ENCODE data around the gene CNMD.

Gene CNMD

GRCh38 chr13:52677823-52678222 is 61.8 kb downstream of the CNMD start:
- DNase-seq: no peak

- DNase-seq: no peak
Measured at GRCh38 chr13:52673465-52673864, 66.2 kb downstream of the CNMD start.

DNA sequence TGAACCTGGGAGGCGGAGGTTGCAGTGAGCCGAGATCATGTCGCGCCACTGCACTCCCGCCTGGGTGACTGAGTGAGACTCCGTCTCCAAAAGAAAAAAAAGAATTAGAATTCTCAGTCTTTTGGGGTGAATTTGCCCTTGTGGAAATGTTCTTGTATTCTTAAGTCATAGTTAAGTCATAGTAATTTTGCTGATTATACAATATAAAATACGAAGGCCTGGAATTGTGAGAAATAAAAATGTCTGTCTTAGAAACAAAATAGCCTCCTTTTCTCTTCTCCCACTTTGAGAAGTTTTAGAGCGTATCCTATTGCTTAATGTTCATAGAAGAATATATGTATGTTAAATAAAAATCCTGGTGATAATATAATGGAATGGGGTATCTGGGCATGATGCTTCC is 68.9 kb downstream of the CNMD start:
- DNase-seq: no peak

DNA sequence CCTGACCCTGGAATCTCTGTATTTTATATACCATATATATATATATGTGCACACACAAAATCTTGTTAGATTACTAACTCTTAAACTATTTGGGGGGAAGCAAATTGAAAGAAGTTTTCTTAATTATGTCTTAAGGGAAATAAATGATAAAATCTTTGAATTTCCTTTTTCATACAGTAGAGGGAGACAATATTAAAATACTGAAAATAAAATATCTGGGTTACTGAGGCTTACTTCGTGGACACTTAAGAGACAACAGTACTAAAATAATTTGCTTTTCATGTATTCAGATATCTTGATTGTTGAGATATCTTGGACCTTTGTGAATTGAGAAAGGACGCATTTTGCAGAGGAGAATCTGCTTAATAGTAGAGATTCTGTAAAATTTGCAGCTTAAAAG is 69.9 kb downstream of the CNMD start:
- no peak for DNase-seq

DNA sequence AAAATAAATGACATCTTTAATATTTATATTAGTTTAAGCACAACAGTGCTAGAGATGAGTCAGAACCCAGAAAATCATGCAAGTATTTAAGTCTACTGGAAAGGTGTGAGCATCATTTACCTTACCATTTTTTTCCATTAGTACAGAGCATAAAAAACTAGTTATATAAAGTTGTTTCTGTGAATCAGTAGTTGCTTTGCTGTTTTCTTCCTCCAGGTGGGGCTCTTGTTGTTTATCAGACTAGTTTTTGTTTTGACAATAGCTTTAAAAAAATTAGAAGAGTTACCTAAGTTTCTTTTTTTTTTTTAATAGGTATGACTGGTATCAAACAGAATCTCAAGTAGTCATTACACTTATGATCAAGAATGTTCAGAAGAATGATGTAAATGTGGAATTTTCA is 74.3 kb downstream of the CNMD start:
- no peak for DNase-seq

- no peak for DNase-seq
Measured at GRCh38 chr13:52664272-52664671, 75.3 kb downstream of the CNMD start.

GRCh38 chr13:52659340-52659739 is 80.3 kb downstream of the CNMD start:
- no peak for DNase-seq
